GM12801 (cell line): ENCODE data around the gene GTF2I.

Experiments used
- CTCF ChIP-seq: IDR thresholded peaks from one replicate; pipeline ENCODE4 v1.5.1; 2011; ENCODE audit warnings: control low read depth; ENCODE audit not compliant: insufficient read length; ENCODE audit errors: extremely low read depth

The GTF2I gene

DNA sequence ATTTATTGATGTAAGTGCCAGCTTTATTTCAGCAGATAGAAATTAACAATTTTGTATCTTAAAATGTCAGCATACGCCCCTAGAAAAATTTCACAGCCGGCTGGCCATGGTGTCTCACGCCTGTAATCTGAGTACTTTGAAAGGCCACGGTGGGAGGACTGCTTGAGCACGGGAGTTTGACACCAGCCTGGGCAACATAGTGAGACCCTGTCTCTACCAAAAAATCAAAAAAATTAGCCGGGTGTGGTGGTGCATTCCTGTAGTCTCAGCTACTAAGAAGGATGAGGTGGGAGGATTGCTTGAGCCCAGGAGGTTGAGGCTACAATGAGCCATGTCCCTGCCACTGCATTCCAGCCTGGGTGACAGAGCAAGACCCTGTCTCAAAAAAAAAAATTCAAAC lies 14.1 kb downstream of the GTF2I start:
- no peak for TF ChIP-seq CTCF

- no peak for TF ChIP-seq CTCF
These were observed 14.9 kb downstream of the GTF2I start for GRCh38 chr7:74672343-74672915.

DNA sequence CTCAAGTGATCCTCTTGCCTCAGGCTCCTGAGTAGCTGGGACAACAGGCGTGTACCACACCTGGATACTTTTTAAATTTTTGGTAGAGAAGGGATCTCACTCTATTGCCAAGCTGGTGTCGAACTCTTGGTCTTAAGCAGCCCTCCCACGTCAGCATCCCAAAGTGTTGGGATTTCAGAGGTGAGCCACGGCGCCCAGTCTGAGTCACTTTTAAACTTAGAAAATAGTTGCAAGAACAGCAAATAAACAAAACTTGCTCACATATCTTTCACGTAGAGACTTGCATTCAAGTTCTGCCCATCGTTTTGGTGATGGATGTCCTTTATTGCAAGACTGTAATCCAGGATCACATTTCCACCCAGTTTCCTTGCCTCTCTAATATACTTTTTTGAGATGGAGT lies 16.6 kb downstream of the GTF2I start:
- TF ChIP-seq CTCF, result no peak

DNA sequence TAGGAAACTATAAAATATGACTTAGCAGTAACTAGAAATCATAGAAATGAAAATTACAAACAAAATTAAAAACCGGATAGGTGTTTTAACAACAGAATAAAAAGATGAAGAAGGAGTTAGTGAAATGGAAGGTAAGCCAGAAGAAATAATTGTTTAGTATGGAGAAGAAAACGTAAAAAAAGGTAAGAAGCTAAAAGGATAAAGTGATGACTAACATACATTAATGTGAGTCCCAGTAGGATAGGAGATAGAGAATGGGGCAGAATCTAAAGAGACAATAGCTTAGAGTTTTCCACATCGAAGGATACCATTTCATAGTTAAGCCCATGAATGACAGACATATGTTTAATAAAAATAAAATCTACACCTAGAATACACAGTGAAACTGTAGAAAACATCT lies 25.3 kb downstream of the GTF2I start:
- no peak for TF ChIP-seq CTCF

DNA sequence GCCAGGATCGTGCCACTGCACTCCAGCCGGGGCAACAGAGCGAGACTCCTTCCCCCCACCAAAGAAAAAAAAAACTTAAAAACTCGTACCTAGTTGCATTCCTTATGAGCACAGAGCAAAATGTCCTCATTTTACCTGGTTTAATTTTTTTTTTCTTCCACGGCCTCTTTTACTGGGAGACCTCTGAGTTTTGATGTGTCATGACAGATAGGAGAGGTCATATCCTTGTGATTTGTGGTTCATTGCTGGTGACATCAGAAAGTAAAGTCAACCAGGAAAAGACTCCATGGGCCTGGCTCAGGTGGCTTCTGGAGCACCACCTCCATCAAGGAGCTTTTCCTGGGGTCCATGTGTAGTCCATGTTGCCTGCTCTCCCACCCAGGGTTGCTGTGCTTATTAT lies 26.3 kb downstream of the GTF2I start:
- no peak for TF ChIP-seq CTCF

DNA sequence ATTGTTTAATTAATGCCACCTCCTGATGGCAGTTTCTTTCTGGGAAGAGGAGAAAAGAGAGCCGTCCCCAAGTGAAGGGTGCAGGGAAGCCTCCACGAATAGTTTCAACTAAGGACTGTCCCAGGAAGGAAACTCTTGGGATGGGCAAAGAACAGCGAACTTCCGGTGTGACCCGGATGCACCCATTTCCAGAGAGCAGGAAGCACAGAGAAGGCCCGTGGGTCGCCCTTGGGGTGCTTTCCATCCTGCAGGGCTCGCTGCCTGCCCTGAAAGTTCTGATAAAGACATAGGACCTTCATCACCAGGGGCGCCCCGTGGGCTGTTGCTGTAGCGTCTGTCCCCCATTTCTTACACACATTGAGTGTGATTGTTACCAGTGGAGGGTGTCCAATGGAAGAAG lies 27.0 kb downstream of the GTF2I start:
- TF ChIP-seq CTCF, result no peak

DNA sequence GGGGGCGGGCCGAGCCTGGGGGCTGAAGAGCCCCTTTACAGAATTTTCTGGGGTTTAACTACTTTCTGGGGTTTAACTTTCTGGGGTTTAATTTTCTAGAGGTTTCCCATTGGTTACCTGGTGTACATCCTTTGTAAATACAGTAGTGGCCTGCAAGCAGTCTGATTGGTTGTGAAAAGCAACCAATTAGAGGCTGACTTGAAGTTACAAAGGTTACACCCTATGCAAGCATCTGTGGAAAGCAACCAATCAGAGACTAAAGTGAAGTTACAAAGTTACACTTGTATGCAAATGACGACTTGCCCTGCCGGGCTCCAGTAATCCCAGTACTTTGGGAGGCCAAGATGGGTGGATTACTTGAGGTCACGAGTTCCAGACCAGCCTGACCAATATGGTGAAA lies 27.4 kb downstream of the GTF2I start:
- no peak for TF ChIP-seq CTCF

DNA sequence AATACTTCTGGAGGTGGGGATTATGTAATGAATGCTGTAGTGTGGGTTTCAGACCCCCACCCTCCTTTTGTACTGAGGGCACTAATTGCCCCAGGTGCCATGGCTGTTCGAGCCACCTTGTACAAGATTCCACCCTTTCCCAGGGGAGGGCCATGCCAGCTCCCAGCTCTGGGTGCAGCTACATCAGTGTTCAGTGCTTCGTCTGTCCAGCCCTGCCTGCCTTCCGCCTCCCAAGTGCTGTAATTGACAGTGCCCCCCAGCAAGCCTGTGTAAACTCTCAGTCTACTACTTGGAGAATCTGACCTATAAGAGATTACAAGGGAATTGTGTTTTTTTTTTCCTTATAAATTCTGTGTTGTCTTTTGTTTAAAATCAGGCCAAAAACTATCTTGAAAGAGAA lies 33.0 kb downstream of the GTF2I start:
- no peak for TF ChIP-seq CTCF
